ENCODE results near the gene PSME4.

The PSME4 gene

GRCh38 chr2:53958443-53958842 lies 12.3 kb downstream of the PSME4 start:
- H3K9me3 ChIP-seq: no peaks in the 10 kb centered on the region
- TF ChIP-seq CTCF (IDR thresholded peaks at IDR 0.05): no peak
- no peaks in the 10 kb centered on the region for H3K36me3 ChIP-seq
- no peaks in the 10 kb centered on the region for H3K27me3 ChIP-seq
- H3K27ac ChIP-seq: no peak overlapping the region
- H3K4me1 ChIP-seq (ENCODE audit: control insufficient read depth in 1 of 2, insufficient read depth in 1 of 2, low read depth in 1 of 2, low read length in 1 of 2): peaks cover 13 to 14% of the 10 kb centered on the region in 2 experiments
- no peak overlapping the region for H3K4me3 ChIP-seq (ENCODE audit: low read depth in 1 of 2, low read length in 1 of 2)

- Histone ChIP-seq H3K4me3 (ENCODE audit: low read depth in 1 of 2, low read length in 1 of 2) (no peak overlapping the region), H3K4me1 (ENCODE audit: control insufficient read depth in 1 of 2, insufficient read depth in 1 of 2, low read depth in 1 of 2, low read length in 1 of 2) (no peaks in the 10 kb centered on the region), H3K36me3 (peaks cover 5% of the 10 kb centered on the region), H3K27me3 (no peaks in the 10 kb centered on the region), H3K27ac (no peak overlapping the region), H3K9me3 (no peaks in the 10 kb centered on the region)
- TF ChIP-seq CTCF (IDR thresholded peaks at IDR 0.05): no peak
These were observed 18.3 kb downstream of the PSME4 start for GRCh38 chr2:53952519-53952918.

DNA sequence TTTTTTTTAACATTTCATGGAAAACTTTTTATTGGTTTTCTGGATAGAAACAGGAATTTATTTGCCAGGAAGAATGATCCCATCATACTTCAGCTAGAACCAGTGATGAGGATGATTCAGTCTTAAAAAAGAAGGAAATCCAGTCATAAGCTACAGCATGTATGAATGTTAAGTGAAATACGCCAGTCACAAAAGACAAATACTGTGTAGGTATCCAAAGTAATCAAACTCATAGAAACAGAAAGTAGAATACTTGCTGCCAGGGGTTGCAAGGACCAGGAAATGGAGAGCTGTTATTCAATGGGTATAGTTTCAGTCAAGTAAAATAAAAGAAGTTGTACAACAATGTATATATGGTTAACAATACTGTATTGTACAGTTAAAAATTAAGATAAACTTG lies 21.3 kb downstream of the PSME4 start:
- TF ChIP-seq CTCF (IDR thresholded peaks at IDR 0.05): no peak
- no peak overlapping the region for H3K27ac ChIP-seq

GRCh38 chr2:53945538-53945937 lies 25.3 kb downstream of the PSME4 start:
- H3K4me1 ChIP-seq (ENCODE audit: control insufficient read depth in 1 of 2, insufficient read depth in 1 of 2, low read depth in 1 of 2, low read length in 1 of 2): peaks cover 0 to 7% of the 10 kb centered on the region in 2 experiments
- H3K36me3 ChIP-seq: peaks cover 33% of the 10 kb centered on the region
- no peaks in the 10 kb centered on the region for H3K9me3 ChIP-seq
- H3K27ac ChIP-seq: no peak overlapping the region
- H3K27me3 ChIP-seq: no peaks in the 10 kb centered on the region
- no peak overlapping the region for H3K4me3 ChIP-seq (ENCODE audit: low read depth in 1 of 2, low read length in 1 of 2)
- TF ChIP-seq CTCF (IDR thresholded peaks at IDR 0.05): no peak

More for the DNA sequence above, 21.3 kb downstream of the PSME4 start:
- Histone ChIP-seq H3K4me3 (ENCODE audit: low read depth in 1 of 2, low read length in 1 of 2) (no peak overlapping the region), H3K4me1 (ENCODE audit: control insufficient read depth in 1 of 2, insufficient read depth in 1 of 2, low read depth in 1 of 2, low read length in 1 of 2) (peaks cover 0 to 7% of the 10 kb centered on the region in 2 experiments), H3K9me3 (no peaks in the 10 kb centered on the region), H3K36me3 (peaks cover 23% of the 10 kb centered on the region), H3K27me3 (no peaks in the 10 kb centered on the region)

GRCh38 chr2:53944542-53944941 lies 26.3 kb downstream of the PSME4 start:
- Histone ChIP-seq H3K4me3 (ENCODE audit: low read depth in 1 of 2, low read length in 1 of 2) (no peak overlapping the region), H3K36me3 (peaks cover 38% of the 10 kb centered on the region), H3K27me3 (no peaks in the 10 kb centered on the region), H3K27ac (no peak overlapping the region), H3K9me3 (no peaks in the 10 kb centered on the region), H3K4me1 (ENCODE audit: control insufficient read depth in 1 of 2, insufficient read depth in 1 of 2, low read depth in 1 of 2, low read length in 1 of 2) (peaks cover 0 to 7% of the 10 kb centered on the region in 2 experiments)
- TF ChIP-seq CTCF (IDR thresholded peaks at IDR 0.05): no peak

DNA sequence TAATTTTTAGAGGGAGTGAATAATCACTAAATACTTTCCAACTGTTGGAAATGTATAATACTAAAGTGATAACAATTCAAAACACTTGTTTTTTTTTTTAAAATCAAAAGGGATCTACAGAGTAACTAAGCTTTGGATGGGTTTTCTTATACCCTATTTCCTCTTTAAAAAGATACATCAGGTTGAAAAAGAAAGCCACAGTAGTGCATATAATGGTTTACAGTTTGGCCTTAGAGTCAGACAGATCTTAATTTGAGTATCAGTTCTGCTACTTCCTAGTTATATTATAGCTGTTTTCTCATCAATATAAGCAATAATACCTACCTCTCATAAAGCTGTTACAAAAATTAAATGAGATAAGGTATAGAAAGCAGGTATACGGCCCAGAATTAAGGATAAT lies 28.5 kb downstream of the PSME4 start:
- H3K36me3 ChIP-seq: peaks cover 37% of the 10 kb centered on the region
- peaks cover 0 to 7% of the 10 kb centered on the region in 2 experiments for H3K4me1 ChIP-seq (ENCODE audit: control insufficient read depth in 1 of 2, insufficient read depth in 1 of 2, low read depth in 1 of 2, low read length in 1 of 2)
- no peak overlapping the region for H3K4me3 ChIP-seq (ENCODE audit: low read depth in 1 of 2, low read length in 1 of 2)
- no peaks in the 10 kb centered on the region for H3K9me3 ChIP-seq
- H3K27me3 ChIP-seq: no peaks in the 10 kb centered on the region
- no peak for TF ChIP-seq CTCF (IDR thresholded peaks at IDR 0.05)
- no peak overlapping the region for H3K27ac ChIP-seq
